Osteoblast (primary cell): ENCODE measurements around the gene SALL3. TPM values are rescaled to one million over a fixed set of nuclear protein-coding genes. Genes with fewer than 3 reads are reported as not detected.

ENCODE experiments used
- DNase-seq: peaks from one replicate; pipeline ENCODE4 v3.0.0; 2011; ENCODE audit warnings: low spot score, mixed read lengths; ENCODE audit not compliant: insufficient read length; ENCODE audit errors: missing footprints
- H2AFZ ChIP-seq: 2 replicates; pipeline ENCODE4 v1.6.0; 2011; ENCODE audit warnings: mild to moderate bottlenecking, low read length
- H3K27ac ChIP-seq: 2 replicates; pipeline ENCODE4 v1.5.1; 2011; ENCODE audit warnings: mild to moderate bottlenecking, low read depth, low read length, moderate library complexity
- H3K27me3 ChIP-seq: 2 replicates; pipeline ENCODE4 v1.6.0; 2012; ENCODE audit warnings: mild to moderate bottlenecking, control low read depth, inconsistent platforms, low read length, moderate library complexity; ENCODE audit not compliant: insufficient read depth
- H3K36me3 ChIP-seq: 2 replicates; pipeline ENCODE4 v1.5.1; 2011; ENCODE audit warnings: mild to moderate bottlenecking, low read length, control low read depth, moderate library complexity; ENCODE audit not compliant: insufficient read depth
- H3K4me1 ChIP-seq: 2 replicates; pipeline ENCODE4 v1.5.1; 2011; ENCODE audit warnings: mild to moderate bottlenecking, low read length, control low read depth, moderate library complexity; ENCODE audit not compliant: insufficient read depth
- H3K4me2 ChIP-seq: 2 replicates; pipeline ENCODE4 v1.6.0; 2011; ENCODE audit warnings: mild to moderate bottlenecking, low read length; ENCODE audit not compliant: insufficient read depth
- H3K4me3 ChIP-seq: fragments of 200-600 bp; sonication (generic); 3 replicates; pipeline ENCODE4 v1.5.1; 2012; ENCODE audit warnings: mild to moderate bottlenecking, low read length, inconsistent platforms; ENCODE audit not compliant: insufficient read depth
- H3K79me2 ChIP-seq: 2 replicates; pipeline ENCODE4 v1.6.0; 2012; ENCODE audit warnings: mild to moderate bottlenecking, low read length, control low read depth, inconsistent platforms; ENCODE audit not compliant: insufficient read depth
- H3K9me3 ChIP-seq: 2 replicates; pipeline ENCODE4 v1.5.1; 2011; ENCODE audit warnings: low read depth, low read length, control low read depth
- H4K20me1 ChIP-seq: 2 replicates; pipeline ENCODE4 v1.6.0; 2012; ENCODE audit warnings: mild to moderate bottlenecking, low read length, control low read depth; ENCODE audit not compliant: insufficient read depth
- total RNA-seq: library from RNA; depleted of rRNA; stranded (reverse); fragments of >200 nt; gene quantifications from 2 replicates; pipeline ENCODE4 v1.2.3, GENCODE V29; 2012
- TF ChIP-seq, protein P1 (sequence below): IDR thresholded peaks from 2 replicates; pipeline ENCODE4 v1.5.1; 2011; ENCODE audit warnings: mild to moderate bottlenecking, low read depth, low read length, moderate library complexity; ENCODE audit errors: extremely low read depth

The SALL3 gene
- total RNA-seq, 1 donor, result not detected

- TF ChIP-seq, protein P1, sequence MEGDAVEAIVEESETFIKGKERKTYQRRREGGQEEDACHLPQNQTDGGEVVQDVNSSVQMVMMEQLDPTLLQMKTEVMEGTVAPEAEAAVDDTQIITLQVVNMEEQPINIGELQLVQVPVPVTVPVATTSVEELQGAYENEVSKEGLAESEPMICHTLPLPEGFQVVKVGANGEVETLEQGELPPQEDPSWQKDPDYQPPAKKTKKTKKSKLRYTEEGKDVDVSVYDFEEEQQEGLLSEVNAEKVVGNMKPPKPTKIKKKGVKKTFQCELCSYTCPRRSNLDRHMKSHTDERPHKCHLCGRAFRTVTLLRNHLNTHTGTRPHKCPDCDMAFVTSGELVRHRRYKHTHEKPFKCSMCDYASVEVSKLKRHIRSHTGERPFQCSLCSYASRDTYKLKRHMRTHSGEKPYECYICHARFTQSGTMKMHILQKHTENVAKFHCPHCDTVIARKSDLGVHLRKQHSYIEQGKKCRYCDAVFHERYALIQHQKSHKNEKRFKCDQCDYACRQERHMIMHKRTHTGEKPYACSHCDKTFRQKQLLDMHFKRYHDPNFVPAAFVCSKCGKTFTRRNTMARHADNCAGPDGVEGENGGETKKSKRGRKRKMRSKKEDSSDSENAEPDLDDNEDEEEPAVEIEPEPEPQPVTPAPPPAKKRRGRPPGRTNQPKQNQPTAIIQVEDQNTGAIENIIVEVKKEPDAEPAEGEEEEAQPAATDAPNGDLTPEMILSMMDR, result no peak
- no peaks in the 10 kb centered on the region for H3K9me3 ChIP-seq
- no peaks in the 10 kb centered on the region for H3K36me3 ChIP-seq
- no peak for DNase-seq
- H3K4me3 ChIP-seq, result no peak overlapping the region
- no peak overlapping the region for H3K4me2 ChIP-seq
- H3K27me3 ChIP-seq, result no peaks in the 10 kb centered on the region
- no peaks in the 10 kb centered on the region for H3K4me1 ChIP-seq
- H2AFZ ChIP-seq, result no peak overlapping the region
- H4K20me1 ChIP-seq, result no peaks in the 10 kb centered on the region
- H3K27ac ChIP-seq, result no peak overlapping the region
- H3K79me2 ChIP-seq, result no peaks in the 10 kb centered on the region
These were observed 31.2 kb downstream of the SALL3 start for GRCh38 chr18:79010802-79011201.

DNA sequence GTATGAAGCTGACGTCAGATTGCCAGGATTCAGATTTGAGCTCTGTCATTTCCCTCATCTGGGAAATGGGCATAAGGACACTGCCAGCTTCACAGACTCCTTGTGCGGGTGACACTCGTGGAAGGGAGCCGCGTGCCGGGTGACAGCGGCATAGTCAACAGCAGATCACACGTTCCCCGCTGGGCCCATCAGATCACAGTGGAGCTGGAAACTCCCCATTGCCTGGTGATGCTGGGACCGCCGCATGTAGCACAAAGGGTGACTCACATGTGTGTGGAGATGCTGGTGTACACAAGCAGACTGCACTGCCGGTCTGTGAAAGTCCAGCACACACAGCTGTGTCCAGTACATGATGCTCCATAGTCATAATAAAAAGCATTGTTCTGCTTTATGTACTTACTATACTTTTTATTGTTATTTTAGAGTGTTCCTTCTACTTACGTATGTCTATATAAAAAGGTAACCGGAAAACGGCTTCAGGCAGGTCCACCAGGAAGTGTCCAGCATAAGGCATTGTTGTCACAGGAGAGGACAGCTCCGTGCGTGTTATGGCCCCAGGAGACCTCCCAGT is 31.8 kb downstream of the SALL3 start:
- TF ChIP-seq, protein P1, result no peak
- H3K4me1 ChIP-seq, result no peaks in the 10 kb centered on the region
- no peak overlapping the region for H3K4me3 ChIP-seq
- no peaks in the 10 kb centered on the region for H3K36me3 ChIP-seq
- DNase-seq, result no peak
- H2AFZ ChIP-seq, result no peak overlapping the region
- H3K27ac ChIP-seq, result no peak overlapping the region
- H4K20me1 ChIP-seq, result no peaks in the 10 kb centered on the region
- no peaks in the 10 kb centered on the region for H3K27me3 ChIP-seq
- H3K9me3 ChIP-seq, result no peaks in the 10 kb centered on the region
- no peak overlapping the region for H3K4me2 ChIP-seq
- no peaks in the 10 kb centered on the region for H3K79me2 ChIP-seq

GRCh38 chr18:79013869-79014268 is 34.3 kb downstream of the SALL3 start:
- TF ChIP-seq, protein P1, result no peak
- no peaks in the 10 kb centered on the region for H3K36me3 ChIP-seq
- no peak overlapping the region for H3K4me2 ChIP-seq
- no peak overlapping the region for H2AFZ ChIP-seq
- H4K20me1 ChIP-seq, result no peaks in the 10 kb centered on the region
- no peaks in the 10 kb centered on the region for H3K27me3 ChIP-seq
- H3K4me1 ChIP-seq, result no peaks in the 10 kb centered on the region
- H3K27ac ChIP-seq, result no peak overlapping the region
- H3K9me3 ChIP-seq, result no peaks in the 10 kb centered on the region
- no peaks in the 10 kb centered on the region for H3K79me2 ChIP-seq
- H3K4me3 ChIP-seq, result no peak overlapping the region
- DNase-seq, result no peak

- DNase-seq, result no peak
- TF ChIP-seq, protein P1, result no peak
- H3K27me3 ChIP-seq, result no peaks in the 10 kb centered on the region
- H2AFZ ChIP-seq, result no peak overlapping the region
- H3K4me1 ChIP-seq, result no peaks in the 10 kb centered on the region
- H3K79me2 ChIP-seq, result no peaks in the 10 kb centered on the region
- H4K20me1 ChIP-seq, result no peaks in the 10 kb centered on the region
- H3K27ac ChIP-seq, result no peak overlapping the region
- no peak overlapping the region for H3K4me2 ChIP-seq
- no peaks in the 10 kb centered on the region for H3K36me3 ChIP-seq
- H3K4me3 ChIP-seq, result no peak overlapping the region
- no peaks in the 10 kb centered on the region for H3K9me3 ChIP-seq
These were observed 39.3 kb downstream of the SALL3 start for GRCh38 chr18:79018911-79019310.
